Effector CD4-positive, alpha-beta T cell (primary cell): Measurements from ENCODE around the gene ZNF536.
"Not testable (repeated sequence)": the region's sequence is repeated elsewhere in the genome, so short reads cannot be mapped to it uniquely, and the experiment has no call there.

Experiments used
- DNase-seq: peaks from one replicate; pipeline ENCODE4 v3.0.0-alpha.2; 2020

The ZNF536 gene

GRCh38 chr19:30490760-30491159 is 118.6 kb downstream of the ZNF536 start:
- DNase-seq = no peak

- DNase-seq = no peak
These were observed 120.5 kb downstream of the ZNF536 start for GRCh38 chr19:30492586-30493270.

GRCh38 chr19:30497034-30497433 is 124.8 kb downstream of the ZNF536 start:
- no peak for DNase-seq

- DNase-seq = not testable (repeated sequence)
These were observed 125.9 kb downstream of the ZNF536 start for GRCh38 chr19:30498085-30498484.

GRCh38 chr19:30498707-30499106 is 126.5 kb downstream of the ZNF536 start:
- DNase-seq = no peak

- no peak for DNase-seq
These were observed 132.1 kb downstream of the ZNF536 start for GRCh38 chr19:30504272-30504671.

GRCh38 chr19:30512176-30513081 is 140.2 kb downstream of the ZNF536 start:
- DNase-seq = no peak

GRCh38 chr19:30513082-30513411 is 140.9 kb downstream of the ZNF536 start:
- no peak for DNase-seq

- DNase-seq = no peak
These were observed 143.9 kb downstream of the ZNF536 start for GRCh38 chr19:30516111-30516510.

GRCh38 chr19:30516531-30516930 is 144.3 kb downstream of the ZNF536 start:
- no peak for DNase-seq

- no peak for DNase-seq
These were observed 146.9 kb downstream of the ZNF536 start for GRCh38 chr19:30518965-30519606.

GRCh38 chr19:30519607-30520205 is 147.5 kb downstream of the ZNF536 start:
- no peak for DNase-seq

GRCh38 chr19:30520735-30521479 is 148.7 kb downstream of the ZNF536 start:
- DNase-seq = no peak

GRCh38 chr19:30521937-30522336 is 149.8 kb downstream of the ZNF536 start:
- no peak for DNase-seq

- DNase-seq = no peak
These were observed 150.2 kb downstream of the ZNF536 start for GRCh38 chr19:30522341-30522740.

- DNase-seq = no peak
These were observed 151.6 kb downstream of the ZNF536 start for GRCh38 chr19:30523791-30524190.

- DNase-seq = no peak
These were observed 153.2 kb downstream of the ZNF536 start for GRCh38 chr19:30525383-30525782.

GRCh38 chr19:30528919-30529318 is 156.7 kb downstream of the ZNF536 start:
- no peak for DNase-seq

GRCh38 chr19:30529876-30530275 is 157.7 kb downstream of the ZNF536 start:
- no peak for DNase-seq

GRCh38 chr19:30530751-30531150 is 158.6 kb downstream of the ZNF536 start:
- no peak for DNase-seq

- no peak for DNase-seq
These were observed 162.8 kb downstream of the ZNF536 start for GRCh38 chr19:30535011-30535410.

GRCh38 chr19:30536975-30537374 is 164.8 kb downstream of the ZNF536 start:
- no peak for DNase-seq

- DNase-seq = no peak
These were observed 167.1 kb downstream of the ZNF536 start for GRCh38 chr19:30539315-30539714.
